ENCODE data around the gene STARD13.

The STARD13 gene

DNA sequence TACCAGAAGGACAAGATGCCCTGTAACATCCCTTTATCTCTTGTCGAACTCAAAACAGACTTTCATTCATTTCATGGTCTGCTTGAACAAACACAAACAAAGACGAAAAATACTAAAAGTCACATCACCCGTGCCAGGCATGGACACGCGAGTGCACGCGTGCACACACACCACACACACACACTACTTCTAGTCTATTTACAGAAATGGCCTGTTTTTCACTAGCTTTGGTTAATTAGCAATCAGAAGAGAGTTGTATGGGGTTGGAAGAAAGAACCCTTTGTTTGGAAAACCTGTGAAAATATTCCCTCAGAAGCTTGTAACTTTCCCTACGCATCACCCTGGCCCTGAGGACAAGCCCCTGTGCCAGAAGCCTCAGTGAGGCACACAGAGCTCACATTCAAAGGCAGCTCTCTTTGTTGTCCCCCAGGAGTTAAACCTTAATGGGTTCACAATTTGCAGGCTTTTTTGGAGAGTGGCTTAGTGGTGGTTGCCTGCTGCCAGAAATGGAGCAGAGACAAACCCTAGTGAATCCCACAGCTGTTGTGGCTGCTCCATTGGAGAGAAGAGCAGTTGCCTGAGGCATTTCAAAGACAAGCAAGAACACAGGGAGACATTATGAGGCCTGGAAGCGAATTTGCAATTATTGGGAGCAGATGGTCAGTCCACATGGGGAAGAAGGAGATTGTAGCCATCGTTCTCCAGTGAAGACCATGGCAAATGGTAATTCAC, 55.9 kb downstream of the STARD13 start:
- DNase-seq (ENCODE audit: low read depth in 2 of 3, low spot score in 2 of 3) = no peak

GRCh38 chr13:33228648-33229445, 56.7 kb downstream of the STARD13 start:
- no peak for DNase-seq (ENCODE audit: low read depth in 2 of 3, low spot score in 2 of 3)

- DNase-seq (ENCODE audit: low read depth in 2 of 3, low spot score in 2 of 3) = no peak
Observed at GRCh38 chr13:33227927-33228647, 57.5 kb downstream of the STARD13 start.

DNA sequence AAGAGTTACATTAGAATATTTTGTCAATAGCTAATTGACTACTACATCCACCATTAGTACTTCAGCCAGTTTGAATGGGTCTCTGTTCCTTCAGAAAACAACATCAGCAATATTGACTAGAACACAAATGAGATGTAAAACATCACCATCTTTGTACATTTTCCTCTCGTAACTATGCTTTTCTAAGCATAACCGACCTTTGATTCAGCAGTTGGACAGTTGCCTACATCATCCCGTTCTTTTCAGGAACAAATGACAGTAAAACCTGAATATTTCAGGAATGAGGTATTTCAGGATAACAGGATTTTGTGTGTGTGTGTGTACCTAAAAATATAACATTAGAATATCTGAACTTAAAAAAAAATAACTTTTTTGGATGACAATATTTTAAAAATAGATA, 60.9 kb downstream of the STARD13 start:
- DNase-seq (ENCODE audit: low read depth in 2 of 3, low spot score in 2 of 3) = no peak

DNA sequence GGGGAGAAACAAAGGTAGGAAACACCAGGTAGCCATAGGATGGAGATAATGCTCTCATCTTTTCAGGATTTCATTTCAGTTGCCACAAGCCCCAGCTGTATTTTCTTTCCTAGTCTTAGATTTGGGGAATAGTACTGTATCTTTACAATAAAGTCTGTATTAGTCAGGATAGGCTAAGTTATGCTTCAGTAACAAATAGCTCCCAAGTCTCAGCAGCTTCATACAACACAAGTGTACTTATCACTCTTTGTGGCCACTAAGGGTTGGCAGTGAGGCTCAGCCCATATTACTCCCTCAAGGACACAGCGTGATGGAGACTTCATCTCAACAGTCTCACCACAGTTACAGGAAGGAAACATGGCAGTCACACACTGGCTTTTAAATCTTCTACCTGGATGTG, 61.4 kb downstream of the STARD13 start:
- no peak for DNase-seq (ENCODE audit: low read depth in 2 of 3, low spot score in 2 of 3)

GRCh38 chr13:33219926-33220325, 65.6 kb downstream of the STARD13 start:
- DNase-seq (ENCODE audit: low read depth in 2 of 3, low spot score in 2 of 3) = no peak

- no peak for DNase-seq (ENCODE audit: low read depth in 2 of 3, low spot score in 2 of 3)
Observed at GRCh38 chr13:33218426-33218825, 67.1 kb downstream of the STARD13 start.

DNA sequence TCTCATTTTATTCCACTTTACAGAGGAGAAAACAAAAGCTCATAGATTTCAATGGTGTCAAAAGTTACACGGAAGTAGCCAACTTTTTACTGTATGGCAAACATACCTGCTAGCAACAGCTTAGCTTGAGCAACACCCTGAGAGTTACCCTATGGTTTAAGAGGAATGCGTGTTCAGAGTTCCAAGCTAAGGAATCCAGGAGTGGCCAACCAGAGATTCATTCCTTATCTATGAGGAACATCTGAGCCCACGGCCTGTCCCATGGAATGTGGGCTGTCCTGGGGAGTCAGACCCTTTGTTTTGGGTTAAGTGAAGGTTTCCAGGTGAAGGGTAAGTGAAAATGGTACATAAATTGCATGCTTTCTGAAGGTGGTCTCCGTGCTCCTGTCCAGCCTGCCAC, 67.5 kb downstream of the STARD13 start:
- no peak for DNase-seq (ENCODE audit: low read depth in 2 of 3, low spot score in 2 of 3)

DNA sequence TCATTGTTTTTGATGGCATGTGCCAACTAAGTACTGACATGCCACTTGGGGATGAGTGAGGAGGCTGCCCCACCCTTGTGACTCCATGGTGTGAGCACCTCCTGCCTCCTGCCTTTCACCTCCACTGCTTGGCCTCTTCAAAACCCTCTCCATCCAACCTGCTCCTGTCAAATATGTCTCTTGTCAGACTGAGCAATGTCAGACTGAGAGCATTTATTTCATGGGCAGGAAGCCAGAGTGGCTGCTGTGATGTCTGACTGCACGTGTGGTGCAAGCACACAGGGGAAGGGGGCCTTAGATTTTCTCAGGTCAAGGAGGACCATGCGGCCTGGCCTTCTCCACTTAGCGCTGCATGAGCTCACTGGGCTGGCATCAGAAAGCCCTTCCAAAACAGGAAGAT, 68.3 kb downstream of the STARD13 start:
- DNase-seq (ENCODE audit: low read depth in 2 of 3, low spot score in 2 of 3) = no peak

DNA sequence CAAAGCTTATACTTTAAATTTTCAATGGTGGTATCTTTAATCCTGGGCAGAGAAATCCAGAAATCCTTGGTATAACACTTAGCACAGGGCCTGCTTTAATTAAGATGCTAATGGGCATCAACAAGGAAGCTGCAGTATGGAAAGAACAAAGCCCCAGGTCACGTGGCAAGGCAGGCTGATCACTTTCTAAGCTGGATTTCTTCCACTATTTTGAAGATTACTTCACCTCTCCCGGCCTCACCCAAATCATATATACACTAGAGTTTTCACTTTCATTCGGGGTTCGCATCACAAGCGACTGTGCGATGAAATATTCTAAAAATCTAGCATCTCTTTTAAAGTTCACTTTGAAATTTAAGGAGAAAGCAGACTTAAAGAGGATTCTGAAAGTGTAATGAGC, 71.8 kb downstream of the STARD13 start:
- DNase-seq (ENCODE audit: low read depth in 2 of 3, low spot score in 2 of 3) = no peak

GRCh38 chr13:33213024-33213768, 72.4 kb downstream of the STARD13 start:
- DNase-seq (ENCODE audit: low read depth in 2 of 3, low spot score in 2 of 3) = no peak

DNA sequence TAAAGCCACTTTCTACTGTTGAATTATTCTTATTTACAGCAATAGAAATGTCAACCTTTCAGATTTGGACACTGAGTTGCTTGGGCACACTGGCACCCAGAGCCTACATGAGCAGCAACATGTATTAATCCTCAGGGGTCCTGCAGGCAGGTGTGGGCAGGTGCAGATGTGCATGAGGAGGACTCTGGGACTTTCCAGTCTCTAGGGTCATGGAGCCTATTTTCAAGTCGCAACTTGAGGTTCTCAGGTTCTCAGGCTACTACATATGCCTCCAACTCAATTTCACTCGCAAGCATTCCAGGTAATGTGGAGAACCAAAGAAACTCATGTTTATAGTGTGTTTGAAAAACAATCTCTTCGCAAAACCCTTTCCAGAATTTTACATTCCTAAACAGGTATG, 73.2 kb downstream of the STARD13 start:
- DNase-seq (ENCODE audit: low read depth in 2 of 3, low spot score in 2 of 3) = no peak

GRCh38 chr13:33210090-33210489, 75.5 kb downstream of the STARD13 start:
- no peak for DNase-seq (ENCODE audit: low read depth in 2 of 3, low spot score in 2 of 3)

GRCh38 chr13:33208290-33209220, 77.0 kb downstream of the STARD13 start:
- no peak for DNase-seq (ENCODE audit: low read depth in 2 of 3, low spot score in 2 of 3)

DNA sequence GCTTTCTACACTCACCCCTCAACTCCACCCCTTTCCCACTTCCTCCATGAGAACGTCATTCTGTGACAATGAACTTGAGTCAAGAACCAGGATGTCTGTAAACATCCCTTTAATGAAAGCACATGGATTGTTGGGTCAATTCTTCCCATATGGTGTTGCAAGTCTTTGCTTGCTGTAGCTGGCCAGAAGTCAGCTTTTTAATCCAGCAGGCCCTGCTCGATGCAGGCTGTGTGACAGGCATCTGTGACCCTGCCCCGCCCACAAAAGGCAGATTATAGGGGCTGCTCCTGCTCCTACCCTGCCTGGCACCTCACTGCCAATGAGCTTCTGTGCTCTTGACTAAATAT, 78.0 kb downstream of the STARD13 start:
- DNase-seq (ENCODE audit: low read depth in 2 of 3, low spot score in 2 of 3) = no peak

GRCh38 chr13:33206945-33207614, 78.5 kb downstream of the STARD13 start:
- DNase-seq (ENCODE audit: low read depth in 2 of 3, low spot score in 2 of 3) = no peak

GRCh38 chr13:33206425-33206824, 79.1 kb downstream of the STARD13 start:
- DNase-seq (ENCODE audit: low read depth in 2 of 3, low spot score in 2 of 3) = no peak

GRCh38 chr13:33205804-33206221, 79.7 kb downstream of the STARD13 start:
- no peak for DNase-seq (ENCODE audit: low read depth in 2 of 3, low spot score in 2 of 3)

GRCh38 chr13:33205224-33205623, 80.3 kb downstream of the STARD13 start:
- DNase-seq (ENCODE audit: low read depth in 2 of 3, low spot score in 2 of 3) = no peak

All from activated CD8-positive, alpha-beta memory T cell treated with anti-CD3 and anti-CD28 coated beads for 48 hours (primary cell).